AG10803 (cell line): ENCODE data around the gene TANK.

ENCODE experiments used
- DNase-seq: peaks from one replicate; pipeline ENCODE4 v3.0.0; 2010; ENCODE audit warnings: low read depth
- H3K4me3 ChIP-seq: 2 replicates; pipeline ENCODE4 v1.5.1; 2011; ENCODE audit warnings: mild to moderate bottlenecking, low read length, control low read depth
- TF ChIP-seq, protein P1 (sequence below): conservative IDR thresholded peaks from 2 replicates; pipeline ENCODE4 v1.5.1; 2011; ENCODE audit warnings: mild to moderate bottlenecking, low read length, control low read depth, inconsistent platforms

TANK gene, protein sequence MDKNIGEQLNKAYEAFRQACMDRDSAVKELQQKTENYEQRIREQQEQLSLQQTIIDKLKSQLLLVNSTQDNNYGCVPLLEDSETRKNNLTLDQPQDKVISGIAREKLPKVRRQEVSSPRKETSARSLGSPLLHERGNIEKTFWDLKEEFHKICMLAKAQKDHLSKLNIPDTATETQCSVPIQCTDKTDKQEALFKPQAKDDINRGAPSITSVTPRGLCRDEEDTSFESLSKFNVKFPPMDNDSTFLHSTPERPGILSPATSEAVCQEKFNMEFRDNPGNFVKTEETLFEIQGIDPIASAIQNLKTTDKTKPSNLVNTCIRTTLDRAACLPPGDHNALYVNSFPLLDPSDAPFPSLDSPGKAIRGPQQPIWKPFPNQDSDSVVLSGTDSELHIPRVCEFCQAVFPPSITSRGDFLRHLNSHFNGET

DNA sequence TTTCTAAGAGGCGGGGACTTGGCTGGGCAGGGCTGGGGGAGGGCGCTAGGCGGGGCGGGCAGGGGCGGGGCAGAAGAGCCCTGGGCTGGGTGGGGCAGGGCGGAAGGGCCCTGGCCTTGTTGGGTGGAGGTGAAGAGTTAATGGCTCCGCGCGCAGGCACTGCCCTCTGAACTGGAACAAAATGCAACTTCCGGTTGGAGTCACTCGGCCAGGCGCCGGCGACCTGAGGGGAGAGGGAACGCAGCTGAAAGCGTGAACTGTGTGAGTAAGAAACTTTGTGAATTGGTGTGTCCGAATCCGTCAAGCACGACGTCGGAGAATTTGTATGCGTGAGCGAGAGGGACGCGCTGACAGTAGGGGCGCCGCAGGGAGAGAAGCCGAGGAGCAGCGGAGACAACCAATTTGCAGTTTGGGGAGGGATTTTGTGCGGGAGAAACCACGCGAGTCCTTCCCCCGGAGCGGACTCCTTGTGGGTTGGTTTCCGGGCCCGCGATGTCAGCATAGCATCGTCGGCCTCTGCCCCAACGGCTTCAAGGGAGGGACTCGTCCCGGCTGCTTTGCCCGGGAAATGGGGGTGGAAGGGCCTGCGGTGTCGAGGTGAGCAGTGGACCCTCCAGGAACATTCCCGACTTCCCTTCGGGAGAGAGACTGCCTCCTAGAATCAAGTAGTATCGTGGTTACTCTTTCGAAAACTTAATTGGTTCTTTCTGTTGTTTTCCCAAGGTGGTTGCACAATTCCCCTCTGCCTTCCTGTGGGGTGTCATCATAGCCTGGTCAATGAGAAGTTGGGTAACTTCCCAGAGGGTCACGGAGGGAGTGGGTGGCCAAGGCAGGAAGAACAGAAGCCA lies at the start of gene TANK:
Gene TANK (plus strand): TSS at position 203 of the 848 bp plus-strand sequence. CDS start 19,235 bp downstream, outside the sequence.
- DNase-seq = peak; percentile 99
- TF ChIP-seq, protein P1, sequence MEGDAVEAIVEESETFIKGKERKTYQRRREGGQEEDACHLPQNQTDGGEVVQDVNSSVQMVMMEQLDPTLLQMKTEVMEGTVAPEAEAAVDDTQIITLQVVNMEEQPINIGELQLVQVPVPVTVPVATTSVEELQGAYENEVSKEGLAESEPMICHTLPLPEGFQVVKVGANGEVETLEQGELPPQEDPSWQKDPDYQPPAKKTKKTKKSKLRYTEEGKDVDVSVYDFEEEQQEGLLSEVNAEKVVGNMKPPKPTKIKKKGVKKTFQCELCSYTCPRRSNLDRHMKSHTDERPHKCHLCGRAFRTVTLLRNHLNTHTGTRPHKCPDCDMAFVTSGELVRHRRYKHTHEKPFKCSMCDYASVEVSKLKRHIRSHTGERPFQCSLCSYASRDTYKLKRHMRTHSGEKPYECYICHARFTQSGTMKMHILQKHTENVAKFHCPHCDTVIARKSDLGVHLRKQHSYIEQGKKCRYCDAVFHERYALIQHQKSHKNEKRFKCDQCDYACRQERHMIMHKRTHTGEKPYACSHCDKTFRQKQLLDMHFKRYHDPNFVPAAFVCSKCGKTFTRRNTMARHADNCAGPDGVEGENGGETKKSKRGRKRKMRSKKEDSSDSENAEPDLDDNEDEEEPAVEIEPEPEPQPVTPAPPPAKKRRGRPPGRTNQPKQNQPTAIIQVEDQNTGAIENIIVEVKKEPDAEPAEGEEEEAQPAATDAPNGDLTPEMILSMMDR = no peak
- peak within 1 kb of the TSS; percentile 96 for H3K4me3 ChIP-seq

DNA sequence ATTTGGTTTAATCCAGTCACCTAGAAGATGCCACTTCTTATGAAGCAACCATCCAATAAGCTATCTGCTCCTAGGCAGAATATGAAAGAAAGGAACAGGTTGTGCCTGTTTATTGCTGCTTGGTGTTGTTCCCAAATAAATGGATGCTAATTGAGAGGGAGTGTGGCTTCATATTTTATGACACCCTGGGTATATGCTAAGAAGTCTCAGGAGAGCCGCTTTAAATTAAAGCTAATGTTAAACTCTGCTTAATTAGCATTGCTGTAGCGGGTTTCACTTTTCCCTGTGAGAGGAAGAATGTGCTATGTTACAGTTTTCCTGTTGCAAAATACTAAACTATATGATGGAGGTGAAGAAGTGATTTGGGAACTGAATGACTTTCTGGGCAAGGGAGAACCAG lies 48.7 kb upstream of the TANK start:
- no peak for DNase-seq
- no peak overlapping the region for H3K4me3 ChIP-seq

DNA sequence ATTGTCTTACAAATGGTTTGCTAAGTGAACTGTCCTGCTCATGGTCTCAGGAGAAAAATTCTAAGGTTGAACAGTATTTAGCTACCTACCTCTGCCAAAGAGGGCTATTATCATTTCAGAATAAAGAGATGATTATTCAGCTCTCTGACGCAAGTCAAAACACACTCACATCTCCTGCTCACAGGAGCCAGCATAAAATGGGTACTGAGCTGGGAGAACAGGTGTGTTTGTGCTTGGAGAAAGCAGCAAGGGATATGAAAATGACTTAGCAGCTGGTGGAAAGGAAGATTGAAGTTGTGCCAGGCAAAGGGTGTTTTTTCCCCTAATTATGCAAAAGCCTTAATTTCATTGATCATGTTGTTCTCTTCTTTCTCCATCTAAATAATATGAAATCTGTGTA lies 47.3 kb upstream of the TANK start:
- no peak for DNase-seq
- H3K4me3 ChIP-seq = no peak overlapping the region
- TF ChIP-seq, protein P1 = no peak

More for the DNA sequence above, 48.7 kb upstream of the TANK start:
- TF ChIP-seq, protein P1 = no peak

DNA sequence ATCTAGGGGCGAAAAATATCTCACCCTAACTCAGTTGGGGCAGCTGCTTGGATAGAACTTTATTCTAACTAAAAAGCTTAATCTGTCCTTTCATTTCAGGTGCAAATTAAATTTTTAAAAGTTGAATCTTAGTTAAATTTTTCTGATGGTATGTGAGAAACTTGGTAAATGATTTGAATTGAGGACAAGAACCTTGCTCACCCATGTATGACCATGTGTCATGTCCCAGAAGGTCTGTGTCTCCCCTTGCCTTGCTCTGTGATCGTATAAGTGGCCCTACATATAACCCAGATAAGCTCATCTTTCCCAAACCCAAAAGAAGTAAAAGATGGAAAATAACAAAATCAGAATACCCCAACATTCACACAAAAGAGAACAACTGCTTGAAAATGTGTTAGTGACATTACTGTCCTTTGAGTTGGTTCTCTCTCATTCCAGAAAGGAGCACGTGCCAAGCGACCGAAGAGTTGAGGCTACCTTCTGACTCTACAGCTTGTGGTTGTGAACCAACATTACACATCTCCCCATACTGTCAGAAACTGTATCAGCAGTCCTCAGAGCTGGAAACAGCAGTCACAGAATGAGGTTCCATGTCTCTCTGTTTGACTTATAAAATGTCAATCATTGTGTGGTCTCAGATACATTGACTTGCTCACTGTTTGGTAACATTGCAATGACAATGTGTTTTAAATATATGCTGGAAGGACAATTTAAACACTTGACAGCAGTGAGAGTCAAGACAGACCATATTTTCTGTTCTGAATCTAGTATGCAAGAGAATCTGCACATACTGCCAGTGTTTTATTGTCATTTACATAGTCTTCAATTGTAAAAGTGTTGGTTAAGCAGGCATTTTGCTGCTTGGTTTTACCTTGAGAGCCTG lies 46.3 kb upstream of the TANK start:
- TF ChIP-seq, protein P1 = no peak
- H3K4me3 ChIP-seq = no peak overlapping the region
- no peak for DNase-seq

DNA sequence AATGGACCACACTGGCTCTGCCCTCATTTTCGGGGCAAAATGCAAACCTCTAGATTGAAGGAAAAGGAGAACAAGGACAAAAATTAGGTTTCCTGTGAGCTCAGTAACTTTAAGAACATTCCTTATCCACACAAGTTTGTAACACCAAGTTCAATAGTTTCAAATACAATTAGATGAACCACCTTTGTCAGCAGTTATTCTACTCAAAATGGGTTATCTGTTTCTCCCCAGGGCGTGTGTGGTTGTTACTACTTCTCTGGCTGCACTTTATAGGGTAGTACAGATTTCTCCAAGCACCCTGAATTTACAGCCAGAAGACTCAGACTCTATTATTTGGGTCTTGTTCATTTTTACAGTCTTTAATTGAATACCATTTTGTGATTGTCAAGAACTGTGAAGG lies 45.0 kb upstream of the TANK start:
- TF ChIP-seq, protein P1 = no peak
- H3K4me3 ChIP-seq = no peak overlapping the region
- DNase-seq = no peak

DNA sequence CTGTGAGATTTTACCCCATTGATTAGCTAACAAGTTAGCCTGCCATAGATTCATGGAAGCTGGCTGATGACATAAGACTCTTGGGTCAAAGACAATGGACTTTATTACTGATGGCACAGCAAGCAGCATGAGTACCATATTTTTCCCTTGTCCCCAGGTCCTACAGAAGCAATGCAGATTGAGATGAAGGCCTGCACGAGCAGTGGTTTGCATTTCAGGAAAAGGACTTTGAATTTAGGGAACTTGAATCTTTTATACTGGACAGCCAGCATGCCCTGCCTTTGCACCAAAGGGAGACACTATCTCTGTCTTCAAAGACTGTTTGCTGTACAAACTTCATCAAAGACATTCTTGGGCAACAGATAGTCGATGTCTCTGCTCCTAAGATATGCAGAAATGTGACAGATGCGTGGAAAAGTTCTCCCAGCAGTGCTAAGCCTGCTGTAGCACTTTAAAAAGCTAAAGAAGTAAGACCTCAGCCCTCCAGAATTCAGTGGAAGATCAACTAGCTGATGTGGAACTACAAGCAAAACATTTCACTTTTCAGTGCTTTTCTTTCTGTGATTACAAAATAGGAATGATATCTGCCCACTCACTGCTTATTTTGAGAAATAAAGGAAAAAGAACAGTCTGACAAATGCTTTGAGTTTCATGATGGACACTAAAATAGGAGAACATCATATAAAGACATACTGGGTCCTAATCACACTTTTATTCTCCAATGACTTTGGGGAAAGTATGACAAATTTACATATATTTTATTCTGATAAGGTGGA lies 44.4 kb upstream of the TANK start:
- no peak for DNase-seq
- H3K4me3 ChIP-seq = no peak overlapping the region
- TF ChIP-seq, protein P1 = no peak
